ENCODE measurements around the gene FRA10AC1. TPM values are rescaled to one million over a fixed set of nuclear protein-coding genes. Genes with fewer than 3 reads are reported as not detected.

FRA10AC1 gene
- total and polyA plus RNA-seq, 2 of the 13 experiments (the other 11 are each of a cell fraction or from before 2014, with no cell fraction given): 5.3 to 7.4 TPM

DNA sequence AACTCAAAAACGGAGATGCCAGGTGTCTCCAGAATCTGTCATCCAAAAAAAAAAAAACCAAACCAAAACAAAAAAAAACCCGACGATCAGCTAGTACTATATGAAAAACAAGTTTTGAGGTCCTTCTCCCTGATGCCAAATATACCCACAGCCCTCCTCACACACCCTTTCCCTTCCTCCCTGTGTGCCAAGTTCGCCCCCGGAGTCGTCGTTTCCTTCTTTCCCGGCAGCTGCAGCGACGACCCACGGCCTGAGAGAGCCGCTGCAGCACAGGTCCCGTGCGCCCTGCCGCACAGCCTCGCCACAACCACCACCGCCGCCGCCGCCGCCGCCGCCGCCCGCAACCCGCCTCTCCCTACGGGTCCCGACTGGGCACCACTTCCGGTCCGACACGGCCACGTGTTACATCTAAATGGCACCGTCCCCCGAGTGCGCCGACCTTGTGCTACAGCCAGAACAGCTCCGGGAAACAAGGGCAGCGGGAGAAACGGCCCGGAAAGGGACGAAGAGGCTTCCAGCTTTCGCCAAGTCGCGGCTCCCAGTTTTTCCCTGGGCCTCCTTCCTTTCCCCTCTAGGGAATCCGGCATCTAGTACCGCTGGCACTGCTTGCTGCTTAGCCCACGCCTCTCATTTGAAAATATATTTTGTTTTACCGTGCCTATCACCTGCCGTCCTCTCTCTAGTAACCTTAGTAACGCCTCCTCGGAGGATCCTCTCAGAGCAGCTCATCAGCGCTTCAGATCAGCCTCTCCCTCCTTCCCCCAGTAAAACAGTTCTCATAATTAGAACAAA lies at the start of gene FRA10AC1 (continued):
- TF ChIP-seq NPAS2 (CRISPR knock-in tag; IDR thresholded peaks at IDR 0.05; ENCODE audit: borderline replicate concordance): no peak
- TF ChIP-seq SALL2 (CRISPR knock-in tag; IDR thresholded peaks at IDR 0.05): peak; percentile 76; the same call in 1 of the 2 replicates
- TF ChIP-seq, protein P1, sequence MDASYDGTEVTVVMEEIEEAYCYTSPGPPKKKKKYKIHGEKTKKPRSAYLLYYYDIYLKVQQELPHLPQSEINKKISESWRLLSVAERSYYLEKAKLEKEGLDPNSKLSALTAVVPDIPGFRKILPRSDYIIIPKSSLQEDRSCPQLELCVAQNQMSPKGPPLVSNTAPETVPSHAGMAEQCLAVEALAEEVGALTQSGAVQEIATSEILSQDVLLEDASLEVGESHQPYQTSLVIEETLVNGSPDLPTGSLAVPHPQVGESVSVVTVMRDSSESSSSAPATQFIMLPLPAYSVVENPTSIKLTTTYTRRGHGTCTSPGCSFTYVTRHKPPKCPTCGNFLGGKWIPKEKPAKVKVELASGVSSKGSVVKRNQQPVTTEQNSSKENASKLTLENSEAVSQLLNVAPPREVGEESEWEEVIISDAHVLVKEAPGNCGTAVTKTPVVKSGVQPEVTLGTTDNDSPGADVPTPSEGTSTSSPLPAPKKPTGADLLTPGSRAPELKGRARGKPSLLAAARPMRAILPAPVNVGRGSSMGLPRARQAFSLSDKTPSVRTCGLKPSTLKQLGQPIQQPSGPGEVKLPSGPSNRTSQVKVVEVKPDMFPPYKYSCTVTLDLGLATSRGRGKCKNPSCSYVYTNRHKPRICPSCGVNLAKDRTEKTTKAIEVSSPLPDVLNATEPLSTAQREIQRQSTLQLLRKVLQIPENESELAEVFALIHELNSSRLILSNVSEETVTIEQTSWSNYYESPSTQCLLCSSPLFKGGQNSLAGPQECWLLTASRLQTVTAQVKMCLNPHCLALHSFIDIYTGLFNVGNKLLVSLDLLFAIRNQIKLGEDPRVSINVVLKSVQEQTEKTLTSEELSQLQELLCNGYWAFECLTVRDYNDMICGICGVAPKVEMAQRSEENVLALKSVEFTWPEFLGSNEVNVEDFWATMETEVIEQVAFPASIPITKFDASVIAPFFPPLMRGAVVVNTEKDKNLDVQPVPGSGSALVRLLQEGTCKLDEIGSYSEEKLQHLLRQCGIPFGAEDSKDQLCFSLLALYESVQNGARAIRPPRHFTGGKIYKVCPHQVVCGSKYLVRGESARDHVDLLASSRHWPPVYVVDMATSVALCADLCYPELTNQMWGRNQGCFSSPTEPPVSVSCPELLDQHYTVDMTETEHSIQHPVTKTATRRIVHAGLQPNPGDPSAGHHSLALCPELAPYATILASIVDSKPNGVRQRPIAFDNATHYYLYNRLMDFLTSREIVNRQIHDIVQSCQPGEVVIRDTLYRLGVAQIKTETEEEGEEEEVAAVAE (CRISPR knock-in tag; IDR thresholded peaks at IDR 0.05; ENCODE audit: borderline replicate concordance): peak; percentile 78; the same call in 1 of the 2 replicates
- TF ChIP-seq, protein P2, sequence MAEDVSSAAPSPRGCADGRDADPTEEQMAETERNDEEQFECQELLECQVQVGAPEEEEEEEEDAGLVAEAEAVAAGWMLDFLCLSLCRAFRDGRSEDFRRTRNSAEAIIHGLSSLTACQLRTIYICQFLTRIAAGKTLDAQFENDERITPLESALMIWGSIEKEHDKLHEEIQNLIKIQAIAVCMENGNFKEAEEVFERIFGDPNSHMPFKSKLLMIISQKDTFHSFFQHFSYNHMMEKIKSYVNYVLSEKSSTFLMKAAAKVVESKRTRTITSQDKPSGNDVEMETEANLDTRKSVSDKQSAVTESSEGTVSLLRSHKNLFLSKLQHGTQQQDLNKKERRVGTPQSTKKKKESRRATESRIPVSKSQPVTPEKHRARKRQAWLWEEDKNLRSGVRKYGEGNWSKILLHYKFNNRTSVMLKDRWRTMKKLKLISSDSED (CRISPR knock-in tag; IDR thresholded peaks at IDR 0.05): no peak
- TF ChIP-seq IKZF1 (IDR thresholded peaks at IDR 0.05): no peak
- no peak; the same call in 1 of the 2 replicates for TF ChIP-seq CBX2 (IDR thresholded peaks at IDR 0.05; ENCODE audit: low read depth, low read length)
- peak; percentile 89; the same call in 1 of the 2 replicates for TF ChIP-seq CBX2 (CRISPR knock-in tag; IDR thresholded peaks at IDR 0.05; ENCODE audit: low read depth)
- peak; percentile 87 for TF ChIP-seq REL (CRISPR knock-in tag; conservative IDR thresholded peaks at IDR 0.05)
- TF ChIP-seq, protein P3, sequence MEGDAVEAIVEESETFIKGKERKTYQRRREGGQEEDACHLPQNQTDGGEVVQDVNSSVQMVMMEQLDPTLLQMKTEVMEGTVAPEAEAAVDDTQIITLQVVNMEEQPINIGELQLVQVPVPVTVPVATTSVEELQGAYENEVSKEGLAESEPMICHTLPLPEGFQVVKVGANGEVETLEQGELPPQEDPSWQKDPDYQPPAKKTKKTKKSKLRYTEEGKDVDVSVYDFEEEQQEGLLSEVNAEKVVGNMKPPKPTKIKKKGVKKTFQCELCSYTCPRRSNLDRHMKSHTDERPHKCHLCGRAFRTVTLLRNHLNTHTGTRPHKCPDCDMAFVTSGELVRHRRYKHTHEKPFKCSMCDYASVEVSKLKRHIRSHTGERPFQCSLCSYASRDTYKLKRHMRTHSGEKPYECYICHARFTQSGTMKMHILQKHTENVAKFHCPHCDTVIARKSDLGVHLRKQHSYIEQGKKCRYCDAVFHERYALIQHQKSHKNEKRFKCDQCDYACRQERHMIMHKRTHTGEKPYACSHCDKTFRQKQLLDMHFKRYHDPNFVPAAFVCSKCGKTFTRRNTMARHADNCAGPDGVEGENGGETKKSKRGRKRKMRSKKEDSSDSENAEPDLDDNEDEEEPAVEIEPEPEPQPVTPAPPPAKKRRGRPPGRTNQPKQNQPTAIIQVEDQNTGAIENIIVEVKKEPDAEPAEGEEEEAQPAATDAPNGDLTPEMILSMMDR (CRISPR knock-in tag; IDR thresholded peaks at IDR 0.05): peak; percentile 72
- peak; percentile 99 for TF ChIP-seq MTF2 (CRISPR knock-in tag; IDR thresholded peaks at IDR 0.05; ENCODE audit: borderline replicate concordance)
- no peak for TF ChIP-seq ZNF530 (CRISPR knock-in tag; IDR thresholded peaks at IDR 0.05; ENCODE audit: low read depth)
- peak; percentile 83; the same call in 1 of the 2 replicates for TF ChIP-seq FIP1L1 (IDR thresholded peaks at IDR 0.05; ENCODE audit: borderline replicate concordance, insufficient read depth, low read depth, low read length)
- TF ChIP-seq, protein P4, sequence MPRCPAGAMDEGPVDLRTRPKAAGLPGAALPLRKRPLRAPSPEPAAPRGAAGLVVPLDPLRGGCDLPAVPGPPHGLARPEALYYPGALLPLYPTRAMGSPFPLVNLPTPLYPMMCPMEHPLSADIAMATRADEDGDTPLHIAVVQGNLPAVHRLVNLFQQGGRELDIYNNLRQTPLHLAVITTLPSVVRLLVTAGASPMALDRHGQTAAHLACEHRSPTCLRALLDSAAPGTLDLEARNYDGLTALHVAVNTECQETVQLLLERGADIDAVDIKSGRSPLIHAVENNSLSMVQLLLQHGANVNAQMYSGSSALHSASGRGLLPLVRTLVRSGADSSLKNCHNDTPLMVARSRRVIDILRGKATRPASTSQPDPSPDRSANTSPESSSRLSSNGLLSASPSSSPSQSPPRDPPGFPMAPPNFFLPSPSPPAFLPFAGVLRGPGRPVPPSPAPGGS (CRISPR knock-in tag; IDR thresholded peaks at IDR 0.05): peak; percentile 78; the same call in 1 of the 2 replicates
- TF ChIP-seq, protein P5, sequence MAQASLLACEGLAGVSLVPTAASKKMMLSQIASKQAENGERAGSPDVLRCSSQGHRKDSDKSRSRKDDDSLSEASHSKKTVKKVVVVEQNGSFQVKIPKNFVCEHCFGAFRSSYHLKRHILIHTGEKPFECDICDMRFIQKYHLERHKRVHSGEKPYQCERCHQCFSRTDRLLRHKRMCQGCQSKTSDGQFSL (CRISPR knock-in tag; IDR thresholded peaks at IDR 0.05): peak; percentile 62; the same call in 1 of the 2 replicates
- TF ChIP-seq EP300 (IDR thresholded peaks at IDR 0.05; ENCODE audit: low read depth in 2 of 2, low read length in 2 of 2): peak; percentile 10 to 51; a peak in 1 of 4 replicates
- 0 out of 2 replicates have a peak, but pooled peaks have one; percentile 25 for TF ChIP-seq EP300 (CRISPR knock-in tag; IDR thresholded peaks at IDR 0.05; ENCODE audit: borderline replicate concordance)
- peak; percentile 77; the same call in 1 of the 2 replicates for TF ChIP-seq DNMT3B (CRISPR knock-in tag; conservative IDR thresholded peaks at IDR 0.05)
- TF ChIP-seq CC2D1A (CRISPR knock-in tag; IDR thresholded peaks at IDR 0.05): no peak
- peak; percentile 81 for TF ChIP-seq RXRB (CRISPR knock-in tag; IDR thresholded peaks at IDR 0.05; ENCODE audit: borderline replicate concordance)
- peak; percentile 98 for TF ChIP-seq IRF2 (CRISPR knock-in tag; IDR thresholded peaks at IDR 0.05)

Data from HepG2 (cell line).